GM23338 (cell line): ENCODE data around the gene ADRA1B. TPM values are rescaled to one million over a fixed set of nuclear protein-coding genes. Genes with fewer than 3 reads are reported as not detected.

Experiments
- ATAC-seq: fragments of 200-7000 bp; cut with Tn5 transposase; 3 replicates; pipeline ENCODE4 v1.9.1; 2020
- DNase-seq: peaks from one replicate; pipeline ENCODE4 v3.0.0-alpha.2; 2015; ENCODE audit warnings: low spot score
- H2AFZ ChIP-seq: fragments of 200-600 bp; sonication (generic); 2 replicates; pipeline ENCODE4 v1.8.0; 2016; ENCODE audit warnings: antibody characterized with exemption, mild to moderate bottlenecking, moderate library complexity
- H3F3A ChIP-seq: fragments of 200-600 bp; sonication (generic); replicated peaks from 2 replicates; pipeline ENCODE4 v1.8.0; 2017; ENCODE audit warnings: antibody characterized with exemption, mixed run types, low read depth
- H3K27ac ChIP-seq: fragments of 200-600 bp; sonication (generic); 2 replicates; pipeline ENCODE4 v1.6.1; 2016; ENCODE audit warnings: low read depth
- H3K27me3 ChIP-seq: fragments of 200-600 bp; sonication (generic); 2 replicates; pipeline ENCODE4 v1.8.0; 2016; ENCODE audit warnings: mild to moderate bottlenecking, mixed run types, moderate library complexity; ENCODE audit not compliant: insufficient read depth
- H3K36me3 ChIP-seq: fragments of 200-600 bp; sonication (generic); 2 replicates; pipeline ENCODE4 v1.8.0; 2016; ENCODE audit warnings: mild to moderate bottlenecking; ENCODE audit not compliant: insufficient read depth
- H3K4me1 ChIP-seq: fragments of 200-600 bp; sonication (generic); 2 replicates; pipeline ENCODE4 v1.8.0; 2016; ENCODE audit warnings: mild to moderate bottlenecking, moderate library complexity; ENCODE audit not compliant: insufficient read depth
- H3K4me2 ChIP-seq: fragments of 200-600 bp; sonication (generic); 2 replicates; pipeline ENCODE4 v1.7.1; 2017; ENCODE audit warnings: mixed run types
- H3K4me3 ChIP-seq: fragments of 200-600 bp; sonication (generic); 2 replicates; pipeline ENCODE4 v1.6.1; 2016; ENCODE audit warnings: mixed run types
- H3K79me2 ChIP-seq: fragments of 200-600 bp; sonication (generic); replicated peaks from 2 replicates; pipeline ENCODE4 v1.8.0; 2017; ENCODE audit warnings: mild to moderate bottlenecking; ENCODE audit not compliant: insufficient read depth
- H3K9me2 ChIP-seq: fragments of 200-600 bp; sonication (generic); 2 replicates; pipeline ENCODE4 v1.8.0; 2017; ENCODE audit not compliant: insufficient read depth
- H4K20me1 ChIP-seq: fragments of 200-600 bp; sonication (generic); replicated peaks from 2 replicates; pipeline ENCODE4 v1.8.0; 2017; ENCODE audit warnings: mild to moderate bottlenecking; ENCODE audit not compliant: insufficient read depth
- H3K27ac Mint-ChIP-seq: 2 replicates; pipeline ENCODE4 v1.8.0; 2020; ENCODE audit warnings: inconsistent platforms, mild to moderate bottlenecking, moderate library complexity, mixed read lengths
- H3K27me3 Mint-ChIP-seq: 3 replicates; pipeline ENCODE4 v1.8.0; 2022; ENCODE audit warnings: low read depth, mild to moderate bottlenecking, moderate library complexity, mixed read lengths, inconsistent platforms; ENCODE audit not compliant: insufficient read depth, poor library complexity
- H3K36me3 Mint-ChIP-seq: 3 replicates; pipeline ENCODE4 v1.8.0; 2021; ENCODE audit warnings: low read depth, mild to moderate bottlenecking, inconsistent platforms, moderate library complexity, mixed read lengths
- H3K4me1 Mint-ChIP-seq: 3 replicates; pipeline ENCODE4 v1.8.0; 2020; ENCODE audit warnings: mild to moderate bottlenecking, inconsistent platforms, mixed read lengths
- H3K4me3 Mint-ChIP-seq: 3 replicates; pipeline ENCODE4 v1.8.0; 2021; ENCODE audit warnings: moderate library complexity, mild to moderate bottlenecking, inconsistent platforms, mixed read lengths
- H3K9me3 Mint-ChIP-seq: 3 replicates; pipeline ENCODE4 v1.8.0; 2020; ENCODE audit warnings: moderate library complexity, mild to moderate bottlenecking, inconsistent platforms, mixed read lengths
- CTCF ChIP-seq, 2 experiments: fragments of 200-600 bp in 1 of 2; sonication (generic) in 1 of 2; conservative IDR thresholded peaks; 2 replicates each; pipeline versions ENCODE4 v1.5.1 to v1.6.1; 2016 to 2017; ENCODE audit warnings: antibody characterized with exemption in 2 of 2, low read depth in 2 of 2, mild to moderate bottlenecking in 2 of 2, moderate library complexity in 1 of 2
- POLR2AphosphoS5 ChIP-seq: IDR thresholded peaks from 2 replicates; pipeline ENCODE4 v1.6.1; 2016; ENCODE audit warnings: antibody characterized with exemption, low read depth
- STAT1 ChIP-seq: IDR thresholded peaks from one replicate; pipeline ENCODE4 v1.6.1; 2016; ENCODE audit warnings: antibody characterized with exemption; ENCODE audit not compliant: unreplicated experiment
- polyA plus RNA-seq: library from polyadenylated mRNA; unstranded; fragments of >200 nt; fragmentation: Nextera tagmentation; extraction: Ambion mirVana; gene quantifications from 2 replicates; pipeline ENCODE4 v1.2.1, GENCODE V29; 2016
- total RNA-seq: library from RNA; depleted of rRNA; stranded (reverse); fragments of >200 nt; shearing (Covaris generic); gene quantifications from 2 replicates; pipeline ENCODE4 v1.2.3, GENCODE V29; 2014
- TF ChIP-seq, protein P1 (sequence below): fragments of 250-450 bp; sonication (Bioruptor Pico); IDR thresholded peaks from 2 replicates; pipeline ENCODE4 v1.5.0; 2020; ENCODE audit warnings: mild to moderate bottlenecking, moderate library complexity
- TF ChIP-seq, protein P2 (sequence below): IDR thresholded peaks from one replicate; pipeline ENCODE4 v1.6.1; 2018; ENCODE audit warnings: antibody characterized with exemption; ENCODE audit not compliant: unreplicated experiment

The ADRA1B gene
- total and polyA plus RNA-seq, 2 experiments from 2014 or later = not detected

DNA sequence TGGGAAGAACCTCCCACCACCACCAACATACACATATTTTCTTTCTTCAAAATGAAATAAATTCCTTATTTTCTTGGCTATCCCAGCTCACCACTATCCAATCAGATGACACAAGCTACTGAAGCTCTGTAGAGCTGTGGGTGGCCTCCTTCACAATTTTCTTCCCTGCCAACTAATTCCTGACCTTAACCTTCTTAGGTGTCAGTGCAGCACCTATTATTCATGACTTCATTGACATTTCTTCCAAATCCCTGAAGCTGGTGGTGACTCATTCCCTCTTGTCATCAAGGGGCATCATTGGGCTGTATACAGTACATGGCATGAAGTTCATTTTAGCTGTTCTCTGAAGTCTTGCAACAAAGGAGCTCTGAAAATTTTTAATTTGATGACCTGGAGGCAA lies 42.0 kb upstream of the ADRA1B start (continued):
- TF ChIP-seq, protein P1, sequence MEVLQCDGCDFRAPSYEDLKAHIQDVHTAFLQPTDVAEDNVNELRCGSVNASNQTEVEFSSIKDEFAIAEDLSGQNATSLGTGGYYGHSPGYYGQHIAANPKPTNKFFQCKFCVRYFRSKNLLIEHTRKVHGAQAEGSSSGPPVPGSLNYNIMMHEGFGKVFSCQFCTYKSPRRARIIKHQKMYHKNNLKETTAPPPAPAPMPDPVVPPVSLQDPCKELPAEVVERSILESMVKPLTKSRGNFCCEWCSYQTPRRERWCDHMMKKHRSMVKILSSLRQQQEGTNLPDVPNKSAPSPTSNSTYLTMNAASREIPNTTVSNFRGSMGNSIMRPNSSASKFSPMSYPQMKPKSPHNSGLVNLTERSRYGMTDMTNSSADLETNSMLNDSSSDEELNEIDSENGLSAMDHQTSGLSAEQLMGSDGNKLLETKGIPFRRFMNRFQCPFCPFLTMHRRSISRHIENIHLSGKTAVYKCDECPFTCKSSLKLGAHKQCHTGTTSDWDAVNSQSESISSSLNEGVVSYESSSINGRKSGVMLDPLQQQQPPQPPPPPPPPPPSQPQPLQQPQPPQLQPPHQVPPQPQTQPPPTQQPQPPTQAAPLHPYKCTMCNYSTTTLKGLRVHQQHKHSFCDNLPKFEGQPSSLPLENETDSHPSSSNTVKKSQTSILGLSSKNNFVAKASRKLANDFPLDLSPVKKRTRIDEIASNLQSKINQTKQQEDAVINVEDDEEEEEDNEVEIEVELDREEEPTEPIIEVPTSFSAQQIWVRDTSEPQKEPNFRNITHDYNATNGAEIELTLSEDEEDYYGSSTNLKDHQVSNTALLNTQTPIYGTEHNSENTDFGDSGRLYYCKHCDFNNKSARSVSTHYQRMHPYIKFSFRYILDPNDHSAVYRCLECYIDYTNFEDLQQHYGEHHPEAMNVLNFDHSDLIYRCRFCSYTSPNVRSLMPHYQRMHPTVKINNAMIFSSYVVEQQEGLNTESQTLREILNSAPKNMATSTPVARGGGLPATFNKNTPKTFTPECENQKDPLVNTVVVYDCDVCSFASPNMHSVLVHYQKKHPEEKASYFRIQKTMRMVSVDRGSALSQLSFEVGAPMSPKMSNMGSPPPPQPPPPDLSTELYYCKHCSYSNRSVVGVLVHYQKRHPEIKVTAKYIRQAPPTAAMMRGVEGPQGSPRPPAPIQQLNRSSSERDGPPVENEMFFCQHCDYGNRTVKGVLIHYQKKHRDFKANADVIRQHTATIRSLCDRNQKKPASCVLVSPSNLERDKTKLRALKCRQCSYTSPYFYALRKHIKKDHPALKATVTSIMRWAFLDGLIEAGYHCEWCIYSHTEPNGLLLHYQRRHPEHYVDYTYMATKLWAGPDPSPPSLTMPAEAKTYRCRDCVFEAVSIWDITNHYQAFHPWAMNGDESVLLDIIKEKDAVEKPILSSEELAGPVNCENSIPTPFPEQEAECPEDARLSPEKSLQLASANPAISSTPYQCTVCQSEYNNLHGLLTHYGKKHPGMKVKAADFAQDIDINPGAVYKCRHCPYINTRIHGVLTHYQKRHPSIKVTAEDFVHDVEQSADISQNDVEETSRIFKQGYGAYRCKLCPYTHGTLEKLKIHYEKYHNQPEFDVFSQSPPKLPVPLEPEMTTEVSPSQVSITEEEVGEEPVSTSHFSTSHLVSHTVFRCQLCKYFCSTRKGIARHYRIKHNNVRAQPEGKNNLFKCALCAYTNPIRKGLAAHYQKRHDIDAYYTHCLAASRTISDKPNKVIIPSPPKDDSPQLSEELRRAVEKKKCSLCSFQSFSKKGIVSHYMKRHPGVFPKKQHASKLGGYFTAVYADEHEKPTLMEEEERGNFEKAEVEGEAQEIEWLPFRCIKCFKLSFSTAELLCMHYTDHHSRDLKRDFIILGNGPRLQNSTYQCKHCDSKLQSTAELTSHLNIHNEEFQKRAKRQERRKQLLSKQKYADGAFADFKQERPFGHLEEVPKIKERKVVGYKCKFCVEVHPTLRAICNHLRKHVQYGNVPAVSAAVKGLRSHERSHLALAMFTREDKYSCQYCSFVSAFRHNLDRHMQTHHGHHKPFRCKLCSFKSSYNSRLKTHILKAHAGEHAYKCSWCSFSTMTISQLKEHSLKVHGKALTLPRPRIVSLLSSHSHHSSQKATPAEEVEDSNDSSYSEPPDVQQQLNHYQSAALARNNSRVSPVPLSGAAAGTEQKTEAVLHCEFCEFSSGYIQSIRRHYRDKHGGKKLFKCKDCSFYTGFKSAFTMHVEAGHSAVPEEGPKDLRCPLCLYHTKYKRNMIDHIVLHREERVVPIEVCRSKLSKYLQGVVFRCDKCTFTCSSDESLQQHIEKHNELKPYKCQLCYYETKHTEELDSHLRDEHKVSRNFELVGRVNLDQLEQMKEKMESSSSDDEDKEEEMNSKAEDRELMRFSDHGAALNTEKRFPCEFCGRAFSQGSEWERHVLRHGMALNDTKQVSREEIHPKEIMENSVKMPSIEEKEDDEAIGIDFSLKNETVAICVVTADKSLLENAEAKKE (CRISPR knock-in tag) = no peak

- Mint-ChIP-seq H3K36me3 (no peaks in the 10 kb centered on the region), H3K27me3 (peaks cover 5% of the 10 kb centered on the region), H3K4me3 (no peak overlapping the region), H3K27ac (no peak overlapping the region), H3K4me1 (peaks cover 10% of the 10 kb centered on the region), H3K9me3 (no peaks in the 10 kb centered on the region)
- TF ChIP-seq POLR2AphosphoS5 (no peak), CTCF (conservative IDR thresholded peaks at IDR 0.05; ENCODE audit: low read depth in 2 of 2) (no peak), STAT1 (no peak)
- TF ChIP-seq, protein P2, sequence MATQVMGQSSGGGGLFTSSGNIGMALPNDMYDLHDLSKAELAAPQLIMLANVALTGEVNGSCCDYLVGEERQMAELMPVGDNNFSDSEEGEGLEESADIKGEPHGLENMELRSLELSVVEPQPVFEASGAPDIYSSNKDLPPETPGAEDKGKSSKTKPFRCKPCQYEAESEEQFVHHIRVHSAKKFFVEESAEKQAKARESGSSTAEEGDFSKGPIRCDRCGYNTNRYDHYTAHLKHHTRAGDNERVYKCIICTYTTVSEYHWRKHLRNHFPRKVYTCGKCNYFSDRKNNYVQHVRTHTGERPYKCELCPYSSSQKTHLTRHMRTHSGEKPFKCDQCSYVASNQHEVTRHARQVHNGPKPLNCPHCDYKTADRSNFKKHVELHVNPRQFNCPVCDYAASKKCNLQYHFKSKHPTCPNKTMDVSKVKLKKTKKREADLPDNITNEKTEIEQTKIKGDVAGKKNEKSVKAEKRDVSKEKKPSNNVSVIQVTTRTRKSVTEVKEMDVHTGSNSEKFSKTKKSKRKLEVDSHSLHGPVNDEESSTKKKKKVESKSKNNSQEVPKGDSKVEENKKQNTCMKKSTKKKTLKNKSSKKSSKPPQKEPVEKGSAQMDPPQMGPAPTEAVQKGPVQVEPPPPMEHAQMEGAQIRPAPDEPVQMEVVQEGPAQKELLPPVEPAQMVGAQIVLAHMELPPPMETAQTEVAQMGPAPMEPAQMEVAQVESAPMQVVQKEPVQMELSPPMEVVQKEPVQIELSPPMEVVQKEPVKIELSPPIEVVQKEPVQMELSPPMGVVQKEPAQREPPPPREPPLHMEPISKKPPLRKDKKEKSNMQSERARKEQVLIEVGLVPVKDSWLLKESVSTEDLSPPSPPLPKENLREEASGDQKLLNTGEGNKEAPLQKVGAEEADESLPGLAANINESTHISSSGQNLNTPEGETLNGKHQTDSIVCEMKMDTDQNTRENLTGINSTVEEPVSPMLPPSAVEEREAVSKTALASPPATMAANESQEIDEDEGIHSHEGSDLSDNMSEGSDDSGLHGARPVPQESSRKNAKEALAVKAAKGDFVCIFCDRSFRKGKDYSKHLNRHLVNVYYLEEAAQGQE = no peak
- Histone ChIP-seq H3K36me3 (no peaks in the 10 kb centered on the region), H3K27me3 (no peaks in the 10 kb centered on the region), H2AFZ (no peak overlapping the region; the same call in 1 of the 2 replicates), H4K20me1 (no peaks in the 10 kb centered on the region), H3K79me2 (no peaks in the 10 kb centered on the region), H3K4me2 (no peak overlapping the region), H3K9me2 (no peaks in the 10 kb centered on the region; the same call in 1 of the 2 replicates), H3F3A (no peaks in the 10 kb centered on the region), H3K4me1 (no peaks in the 10 kb centered on the region), H3K4me3 (no peak overlapping the region), H3K27ac (no peak overlapping the region)
- ATAC-seq (no peak), DNase-seq (no peak)
These were observed 39.3 kb upstream of the ADRA1B start for GRCh38 chr5:159877016-159877415.
